HK-2 (cell line): ENCODE data around the gene ELP5.

ENCODE experiments used
- DNase-seq: peaks from one replicate; pipeline ENCODE4 v3.0.0-alpha.2; 2018; ENCODE audit not compliant: unreplicated experiment

Gene ELP5

GRCh38 chr17:7285679-7286078, 33.7 kb downstream of the ELP5 start:
- no peak for DNase-seq

- no peak for DNase-seq
These were observed 37.4 kb downstream of the ELP5 start for GRCh38 chr17:7289256-7290032.

GRCh38 chr17:7290166-7290565, 38.2 kb downstream of the ELP5 start:
- DNase-seq: no peak

GRCh38 chr17:7290685-7291084, 38.7 kb downstream of the ELP5 start:
- no peak for DNase-seq

GRCh38 chr17:7292194-7292593, 40.2 kb downstream of the ELP5 start:
- DNase-seq: no peak

GRCh38 chr17:7292729-7293128, 40.7 kb downstream of the ELP5 start:
- DNase-seq: no peak

- peak; percentile 29 for DNase-seq
These were observed 41.1 kb downstream of the ELP5 start for GRCh38 chr17:7293159-7293558.

- DNase-seq: peak; percentile 54
These were observed 42.0 kb downstream of the ELP5 start for GRCh38 chr17:7293816-7294613.

GRCh38 chr17:7294614-7295153, 42.7 kb downstream of the ELP5 start, which contains the start of gene YBX2:
YBX2 (minus strand) TSS chr17:7294639; CDS start chr17:7294500, 139 bp downstream.
- DNase-seq: peak; percentile 97

- no peak for DNase-seq
These were observed 43.5 kb downstream of the ELP5 start for GRCh38 chr17:7295230-7296180.

GRCh38 chr17:7296189-7296861, 44.3 kb downstream of the ELP5 start:
- peak; percentile 87 for DNase-seq

- no peak for DNase-seq
These were observed 52.2 kb downstream of the ELP5 start for GRCh38 chr17:7304179-7304578.

GRCh38 chr17:7306911-7307685, 55.1 kb downstream of the ELP5 start, which contains the start of gene EIF5A:
EIF5A (plus strand) TSS chr17:7307628; CDS start chr17:7309636, 2,008 bp downstream.
- peak; percentile 100 for DNase-seq

- DNase-seq: peak; percentile 41
These were observed 55.9 kb downstream of the ELP5 start for GRCh38 chr17:7307686-7308624.

GRCh38 chr17:7308625-7309433, 56.8 kb downstream of the ELP5 start:
- DNase-seq: peak; percentile 76
